Measurements from ENCODE around the gene ZNF709.
"Not testable (repeated sequence)": the region's sequence is repeated elsewhere in the genome, so short reads cannot be mapped to it uniquely, and the experiment has no call there.

Gene ZNF709

DNA sequence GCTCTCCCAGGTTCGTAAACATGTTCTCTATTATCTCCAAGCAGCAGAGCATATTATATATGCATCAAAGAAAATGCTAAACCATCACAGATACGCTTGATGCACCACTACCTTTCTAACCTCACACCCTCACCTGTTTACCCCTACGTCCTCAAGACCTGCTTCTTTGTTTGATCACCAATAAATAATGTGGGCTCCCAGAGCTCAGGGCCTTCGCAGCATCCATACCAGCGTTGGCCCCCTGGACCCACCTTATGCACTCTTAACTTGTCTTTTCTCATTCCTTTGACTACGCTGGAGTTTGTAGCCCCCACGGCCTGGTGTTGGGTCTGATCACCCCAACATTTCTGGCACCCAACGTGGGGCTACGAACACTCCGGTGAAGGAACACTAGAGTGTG lies 33.8 kb downstream of the ZNF709 start:
- no peak for DNase-seq

DNA sequence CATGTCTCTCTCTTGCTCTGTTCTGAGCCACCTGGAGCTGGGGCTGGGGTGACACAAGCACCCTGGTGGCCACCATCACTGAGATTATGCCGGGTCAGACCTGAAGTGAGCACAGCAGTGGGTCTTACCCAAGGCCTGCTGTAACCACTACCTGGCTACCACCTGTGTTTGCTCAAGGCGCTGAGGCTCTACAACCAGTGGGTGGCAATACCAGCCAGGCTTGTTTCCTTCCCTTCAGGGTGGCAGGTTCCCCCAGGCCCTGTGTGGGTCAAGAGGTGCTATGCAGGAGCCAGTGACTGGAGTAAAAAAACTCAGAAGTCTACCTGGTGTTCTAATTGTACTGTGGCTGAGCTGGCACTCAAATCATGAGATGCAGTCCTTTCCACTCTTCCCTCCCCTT lies 35.8 kb downstream of the ZNF709 start:
- DNase-seq, result no peak

DNA sequence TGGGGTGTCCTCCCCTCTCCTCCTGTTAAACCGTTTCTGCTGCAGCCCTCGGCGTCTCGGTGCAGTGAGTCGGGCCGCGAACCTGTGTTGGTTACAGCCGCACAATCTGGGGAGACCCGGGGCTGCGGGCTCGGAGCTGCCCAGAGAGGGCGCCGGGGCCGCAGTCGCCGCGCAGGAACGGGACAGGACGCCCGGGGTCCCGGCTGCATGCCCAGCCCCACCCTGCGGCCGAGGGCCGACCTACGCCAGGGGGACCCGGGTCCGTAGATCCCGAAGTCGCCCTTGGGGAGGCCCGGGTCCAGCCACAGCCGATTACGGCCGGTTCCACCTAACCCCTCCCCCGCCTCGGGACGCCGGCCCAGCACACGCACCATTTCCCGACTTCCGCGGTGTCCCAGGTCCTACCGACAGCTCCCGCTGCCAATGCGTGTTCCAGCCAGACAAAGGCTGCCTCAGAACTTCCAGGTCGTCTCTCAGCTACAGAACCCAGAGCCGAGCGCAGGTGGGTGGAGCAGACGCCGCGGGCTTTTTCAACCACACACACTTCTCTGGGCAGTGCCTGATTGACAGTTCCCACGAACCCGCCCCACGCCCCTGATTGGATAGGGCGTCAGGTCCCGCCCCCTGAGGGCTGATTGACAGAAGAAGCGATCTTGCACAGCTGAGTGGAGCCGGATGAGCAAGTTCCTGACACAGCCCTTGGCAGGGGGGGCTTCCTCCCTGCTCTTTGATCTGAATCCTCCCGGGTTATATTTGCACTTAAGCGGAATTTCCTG lies 43.9 kb downstream of the ZNF709 start, which contains the start of gene ZNF443:
ZNF443 (minus strand) TSS at position 481 of the 776 bp plus-strand sequence; CDS start at position 374, 107 bp downstream.
- DNase-seq, result peak; percentile 87

DNA sequence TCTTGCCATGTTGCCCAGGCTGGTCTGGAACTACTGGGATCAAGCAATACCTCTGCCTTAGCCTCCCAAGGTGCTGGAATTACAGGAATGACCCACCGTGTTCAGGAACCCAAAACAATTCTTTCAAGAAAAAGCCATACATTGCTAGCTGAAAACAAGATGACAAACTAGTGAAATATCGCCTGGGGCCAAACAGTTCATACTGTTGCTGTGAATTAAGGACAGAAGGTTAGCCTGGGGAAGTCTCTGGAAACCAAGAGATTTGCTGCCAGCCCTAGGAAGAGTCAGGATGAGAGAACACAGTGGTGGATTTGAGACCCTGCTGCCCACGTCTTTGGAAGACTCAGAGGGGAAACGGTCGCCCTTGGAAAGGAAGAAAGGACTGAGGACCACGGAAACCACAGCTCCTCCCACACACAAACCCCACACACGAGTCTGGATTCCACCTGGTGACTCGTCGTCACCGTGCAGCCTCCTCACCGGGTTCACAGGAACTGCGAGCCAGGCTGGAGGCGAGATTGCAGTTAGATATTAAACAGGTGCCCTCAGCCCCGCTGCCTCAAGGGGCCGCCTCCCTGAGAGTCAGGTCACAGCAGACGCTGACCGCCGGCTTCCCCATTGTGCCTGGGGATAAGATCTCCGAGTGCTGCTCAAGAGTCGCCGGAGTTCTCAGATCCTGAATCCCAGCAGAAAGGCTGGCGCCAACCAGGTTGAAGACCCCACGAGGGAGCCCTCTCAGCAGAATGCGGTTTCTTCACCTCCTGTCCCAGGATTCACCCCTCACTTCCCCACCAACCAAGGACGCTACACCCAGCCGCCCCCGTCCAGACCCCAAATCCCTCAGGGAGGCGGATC lies 44.7 kb downstream of the ZNF709 start:
- not testable (repeated sequence) for DNase-seq

DNA sequence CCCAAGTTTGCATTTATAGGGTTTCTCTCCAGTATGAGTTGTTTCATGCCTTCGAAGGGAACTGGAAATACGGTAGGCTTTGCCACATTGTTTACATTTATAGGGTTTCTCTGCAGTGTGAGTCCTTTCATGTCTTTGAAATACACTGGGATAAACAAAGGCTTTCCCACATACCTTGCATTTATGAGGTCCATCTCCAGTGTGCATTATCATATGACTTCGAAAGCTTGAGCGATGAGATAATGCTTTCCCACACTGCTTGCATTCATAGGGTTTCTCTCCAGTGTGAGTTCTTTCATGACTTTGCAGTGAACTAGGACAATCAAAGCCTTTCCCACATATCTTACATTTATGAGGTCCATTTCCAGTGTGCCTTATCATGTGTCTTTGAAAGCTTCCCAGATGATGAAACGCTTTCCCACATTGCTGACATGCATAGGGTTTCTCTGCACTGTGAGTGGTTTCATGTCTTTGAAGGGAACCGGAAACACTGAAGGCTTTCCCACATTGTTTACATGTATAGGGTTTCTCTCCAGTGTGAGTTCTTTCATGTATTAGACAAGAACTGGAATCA lies 53.8 kb downstream of the ZNF709 start:
- DNase-seq, result not testable (repeated sequence)

DNA sequence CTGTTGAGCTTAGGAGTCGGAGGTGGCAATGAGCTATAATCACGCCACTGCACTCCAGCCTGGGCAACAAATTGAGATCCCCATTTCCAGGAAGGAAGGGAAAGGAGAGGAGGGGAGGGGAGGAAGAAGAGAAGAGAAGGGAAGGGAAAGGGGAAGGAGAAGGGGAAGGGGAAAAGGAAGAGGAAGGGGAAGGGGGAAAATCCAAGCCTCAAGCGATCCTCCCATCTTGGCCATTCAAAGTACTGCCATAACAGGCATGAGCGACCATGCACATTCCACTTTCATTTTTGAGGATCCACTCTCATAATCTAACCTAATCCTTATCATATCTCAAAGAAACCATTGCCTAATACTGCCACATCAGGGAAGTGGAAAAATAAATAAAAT lies 58.7 kb downstream of the ZNF709 start:
- DNase-seq, result no peak

DNA sequence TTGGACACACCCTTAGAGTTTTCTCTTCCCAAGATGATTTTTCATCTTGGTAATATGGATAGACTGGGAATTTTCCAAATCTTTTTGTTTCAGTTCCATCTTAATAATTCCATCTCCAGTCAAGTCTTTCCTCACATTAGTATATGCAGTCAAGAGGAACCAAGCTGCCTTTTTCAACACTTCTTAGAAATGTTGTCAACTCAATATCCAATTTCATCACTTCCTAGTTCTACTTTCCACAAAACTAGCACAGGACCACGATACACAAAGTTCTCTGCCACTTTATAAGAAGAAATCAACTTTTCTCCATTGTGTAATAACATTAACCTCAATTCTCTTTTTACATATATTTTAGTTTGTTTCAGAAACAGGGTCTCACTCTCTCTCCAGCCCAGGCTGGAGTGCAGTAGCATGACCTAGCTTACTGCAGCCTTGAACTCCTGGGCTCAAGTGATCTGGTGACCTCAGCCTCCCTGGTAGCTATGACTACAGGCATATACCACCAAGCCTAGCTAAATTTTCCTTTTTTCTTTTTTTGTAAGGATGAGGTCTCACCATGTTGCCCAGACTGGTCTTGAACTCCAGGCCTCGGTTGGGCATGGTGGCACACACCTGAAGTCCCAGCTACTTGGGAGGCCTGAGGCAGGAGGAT lies 59.3 kb downstream of the ZNF709 start:
- DNase-seq, result no peak

DNA sequence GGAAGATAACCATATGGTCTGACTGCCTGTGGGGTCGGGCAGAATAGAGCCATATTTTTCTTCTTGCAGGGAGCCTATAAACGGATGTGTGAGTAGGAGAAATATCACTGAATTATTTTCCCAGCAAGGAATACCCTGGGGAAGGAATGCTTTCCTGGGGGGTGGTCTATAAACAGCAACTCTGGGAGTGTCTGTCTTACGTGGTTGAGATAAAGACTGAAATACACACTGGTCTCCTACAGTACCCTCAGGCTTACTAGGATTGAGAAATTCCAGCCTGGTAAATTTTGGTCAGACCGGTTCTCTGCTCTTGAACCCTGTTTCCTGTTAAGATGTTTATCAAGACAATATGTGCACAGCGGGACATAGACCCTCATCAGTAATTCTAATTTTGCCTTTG lies 67.3 kb downstream of the ZNF709 start:
- DNase-seq, result not testable (repeated sequence)

DNA sequence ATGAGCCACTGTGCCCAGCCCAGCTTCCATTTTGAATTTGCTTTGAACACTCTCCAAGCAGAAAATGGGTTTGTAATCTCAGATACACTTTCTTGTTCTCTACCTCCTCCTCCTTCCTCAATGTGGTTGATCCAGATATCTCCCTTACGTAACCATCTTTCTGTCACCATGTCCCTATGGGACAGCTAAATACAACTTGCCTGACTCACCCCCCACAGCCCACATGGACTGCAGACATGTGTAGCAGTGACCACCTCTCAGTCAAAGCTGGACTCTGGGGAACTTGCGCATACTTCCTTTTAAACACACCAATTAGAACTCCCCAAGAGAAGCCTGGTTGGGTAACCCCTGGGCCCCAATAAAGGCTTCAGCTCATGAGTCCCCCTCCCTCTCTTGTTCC lies 72.7 kb downstream of the ZNF709 start:
- no peak for DNase-seq
